K562 (cell line): ENCODE measurements around the gene MEIS1. TPM values are rescaled to one million over a fixed set of nuclear protein-coding genes. Genes with fewer than 3 reads are reported as not detected.
A peak's percentile ranks its signal among the peaks of the same experiment; 100 is the strongest.

ENCODE experiments used
- CGGBP1 ChIP-seq: fragments of 250-450 bp; sonication (Bioruptor Pico); IDR thresholded peaks from 2 replicates; pipeline ENCODE4 v1.9.0; 2021; ENCODE audit warnings: mild to moderate bottlenecking
- CREM ChIP-seq: IDR thresholded peaks from 2 replicates; pipeline ENCODE4 v1.6.1; 2014; ENCODE audit warnings: antibody characterized with exemption, low read depth
- HDAC1 ChIP-seq, 2 experiments: fragments of 450-650 bp; IDR thresholded peaks; 2 replicates each; pipeline ENCODE4 v1.6.1; 2016 to 2017; ENCODE audit warnings: inconsistent platforms in 1 of 2, mild to moderate bottlenecking in 1 of 2, moderate library complexity in 1 of 2
- JUN ChIP-seq, 2 experiments: sonication (generic) in 1 of 2; formaldehyde crosslinking in 1 of 2; IDR thresholded peaks; 2 replicates each; pipeline versions ENCODE4 v1.6.1 to v1.8.0; 2012 to 2022; ENCODE audit warnings: borderline replicate concordance in 2 of 2, mild to moderate bottlenecking in 2 of 2, improper control_type of control experiment in 1 of 2, low read depth in 1 of 2, low read length in 1 of 2, missing genetic modification reagents in 1 of 2
- JUND ChIP-seq, 2 experiments: IDR thresholded peaks; 2 replicates in 1 of 2; 3 replicates in 1 of 2; pipeline ENCODE4 v1.6.1; 2011; ENCODE audit warnings: borderline replicate concordance in 2 of 2, low read depth in 2 of 2, low read length in 2 of 2, improper control_type of control experiment in 1 of 2, missing biosample characterization in 1 of 2, missing genetic modification characterization in 1 of 2, missing genetic modification reagents in 1 of 2
- KDM4B ChIP-seq, 2 experiments: fragments of 450-650 bp in 1 of 2; sonication (generic) in 1 of 2; IDR thresholded peaks; 2 replicates each; pipeline ENCODE4 v1.6.1; 2016 to 2017; ENCODE audit warnings: borderline replicate concordance in 2 of 2, antibody characterized with exemption in 1 of 2, low read depth in 1 of 2, mild to moderate bottlenecking in 1 of 2
- PHTF2 ChIP-seq: fragments of 250-450 bp; sonication (Bioruptor Pico); IDR thresholded peaks from 2 replicates; pipeline ENCODE4 v1.5.0; 2021; ENCODE audit warnings: mild to moderate bottlenecking
- RBM22 ChIP-seq: fragments of 200-400 bp; formaldehyde crosslinking; IDR thresholded peaks from 2 replicates; pipeline ENCODE4 v1.6.1; 2018; ENCODE audit warnings: low read length, low read depth; ENCODE audit not compliant: poor library complexity, severe bottlenecking
- RBM25 ChIP-seq: fragments of 200-400 bp; formaldehyde crosslinking; IDR thresholded peaks from 2 replicates; pipeline ENCODE4 v1.6.1; 2018; ENCODE audit warnings: low read length, low read depth, moderate library complexity; ENCODE audit not compliant: severe bottlenecking
- SNRNP70 ChIP-seq: fragments of 200-400 bp; formaldehyde crosslinking; optimal IDR thresholded peaks from 2 replicates; pipeline ENCODE3; 2017; ENCODE audit warnings: low read depth, low read length
- SRSF1 ChIP-seq: fragments of 200-400 bp; formaldehyde crosslinking; IDR thresholded peaks from 2 replicates; pipeline ENCODE4 v1.6.1; 2017; ENCODE audit warnings: mild to moderate bottlenecking, low read depth, low read length, moderate library complexity
- TAL1 ChIP-seq: fragments of 450-650 bp; IDR thresholded peaks from 2 replicates; pipeline ENCODE4 v1.6.1; 2016; ENCODE audit warnings: mild to moderate bottlenecking
- ZNF124 ChIP-seq: sonication (generic); formaldehyde crosslinking; IDR thresholded peaks from 2 replicates; pipeline ENCODE4 v1.8.1; 2022; ENCODE audit warnings: missing genetic modification reagents
- ZNF174 ChIP-seq: fragments of 250-450 bp; sonication (Bioruptor Pico); IDR thresholded peaks from 2 replicates; pipeline ENCODE4 v1.4.0; 2020; ENCODE audit warnings: mild to moderate bottlenecking
- ZNF655 ChIP-seq: fragments of 250-450 bp; sonication (Bioruptor Pico); IDR thresholded peaks from 2 replicates; pipeline ENCODE4 v1.5.0; 2021
- ZNF668 ChIP-seq: fragments of 250-450 bp; sonication (Bioruptor Pico); IDR thresholded peaks from 2 replicates; pipeline ENCODE4 v1.8.0; 2022; ENCODE audit warnings: mild to moderate bottlenecking, inconsistent platforms
- ZNF77 ChIP-seq: fragments of 250-450 bp; sonication (Bioruptor Pico); IDR thresholded peaks from 2 replicates; pipeline ENCODE4 v1.5.0; 2020
- polyA plus RNA-seq, 8 experiments: library from polyadenylated mRNA; depleted of rRNA in 4 of 8; stranded (reverse) in 5 of 8; unstranded in 3 of 8; fragments of >200 nt; fragmentation: Nextera tagmentation in 2 of 8; fragmentation: Illumina TruSeq in 1 of 8; extraction: Ambion mirVana in 2 of 8; extraction: Trizol in 1 of 8; gene quantifications; 2 replicates each; pipeline versions ENCODE4 v1.2.1 to v1.2.3, GENCODE V29; 2011 to 2014; ENCODE audit warnings: inconsistent platforms in 1 of 8, missing spikeins in 1 of 8
- total RNA-seq, 7 experiments: library from RNA; depleted of rRNA in 6 of 7; stranded (reverse); fragments of >200 nt in 6 of 7; fragmentation: Illumina TruSeq in 2 of 7; extraction: Trizol in 2 of 7; gene quantifications; 2 replicates each; pipeline versions ENCODE4 v1.2.1 to v1.2.3, GENCODE V29; 2011 to 2021; ENCODE audit warnings: low replicate concordance in 1 of 7
- TF ChIP-seq, protein P1 (sequence below): fragments of 250-450 bp; sonication (Bioruptor Pico); IDR thresholded peaks from 2 replicates; pipeline ENCODE4 v1.4.0; 2020
- TF ChIP-seq, protein P2 (sequence below): fragments of 450-650 bp; formaldehyde crosslinking; IDR thresholded peaks from 2 replicates; pipeline ENCODE4 v1.4.0; 2020; ENCODE audit warnings: mild to moderate bottlenecking

Gene MEIS1
- total and polyA plus RNA-seq, 9 of the 15 experiments (the other 6 are each of a cell fraction or from before 2014, with no cell fraction given) = 2.3 to 9.0 (median 5.9) TPM

GRCh38 chr2:66495788-66496640 is 61.1 kb downstream of the MEIS1 start (continued):
- TF ChIP-seq SRSF1 (no peak), ZNF174 (CRISPR knock-in tag) (no peak), JUN (IDR thresholded peaks at IDR 0.05; ENCODE audit: borderline replicate concordance, low read depth, low read length) (peak; percentile 66; the same call in 1 of the 2 replicates), JUN (CRISPR knock-in tag; IDR thresholded peaks at IDR 0.05; ENCODE audit: borderline replicate concordance) (no peak), HDAC1 (IDR thresholded peaks at IDR 0.05) (no peak), ZNF77 (no peak), KDM4B (IDR thresholded peaks at IDR 0.05; ENCODE audit: borderline replicate concordance in 2 of 2, low read depth in 1 of 2) (no peak), ZNF655 (no peak), RBM25 (no peak), PHTF2 (CRISPR knock-in tag) (no peak), TAL1 (no peak), ZNF668 (CRISPR knock-in tag) (no peak), ZNF124 (no peak), CGGBP1 (CRISPR knock-in tag) (no peak), CREM (peak; percentile 90), SNRNP70 (no peak), JUND (IDR thresholded peaks at IDR 0.05; ENCODE audit: borderline replicate concordance, low read depth, low read length) (peak; percentile 80), JUND (tag; IDR thresholded peaks at IDR 0.05; ENCODE audit: borderline replicate concordance, low read depth, low read length) (peak; percentile 85), RBM22 (no peak)
- TF ChIP-seq, protein P1, sequence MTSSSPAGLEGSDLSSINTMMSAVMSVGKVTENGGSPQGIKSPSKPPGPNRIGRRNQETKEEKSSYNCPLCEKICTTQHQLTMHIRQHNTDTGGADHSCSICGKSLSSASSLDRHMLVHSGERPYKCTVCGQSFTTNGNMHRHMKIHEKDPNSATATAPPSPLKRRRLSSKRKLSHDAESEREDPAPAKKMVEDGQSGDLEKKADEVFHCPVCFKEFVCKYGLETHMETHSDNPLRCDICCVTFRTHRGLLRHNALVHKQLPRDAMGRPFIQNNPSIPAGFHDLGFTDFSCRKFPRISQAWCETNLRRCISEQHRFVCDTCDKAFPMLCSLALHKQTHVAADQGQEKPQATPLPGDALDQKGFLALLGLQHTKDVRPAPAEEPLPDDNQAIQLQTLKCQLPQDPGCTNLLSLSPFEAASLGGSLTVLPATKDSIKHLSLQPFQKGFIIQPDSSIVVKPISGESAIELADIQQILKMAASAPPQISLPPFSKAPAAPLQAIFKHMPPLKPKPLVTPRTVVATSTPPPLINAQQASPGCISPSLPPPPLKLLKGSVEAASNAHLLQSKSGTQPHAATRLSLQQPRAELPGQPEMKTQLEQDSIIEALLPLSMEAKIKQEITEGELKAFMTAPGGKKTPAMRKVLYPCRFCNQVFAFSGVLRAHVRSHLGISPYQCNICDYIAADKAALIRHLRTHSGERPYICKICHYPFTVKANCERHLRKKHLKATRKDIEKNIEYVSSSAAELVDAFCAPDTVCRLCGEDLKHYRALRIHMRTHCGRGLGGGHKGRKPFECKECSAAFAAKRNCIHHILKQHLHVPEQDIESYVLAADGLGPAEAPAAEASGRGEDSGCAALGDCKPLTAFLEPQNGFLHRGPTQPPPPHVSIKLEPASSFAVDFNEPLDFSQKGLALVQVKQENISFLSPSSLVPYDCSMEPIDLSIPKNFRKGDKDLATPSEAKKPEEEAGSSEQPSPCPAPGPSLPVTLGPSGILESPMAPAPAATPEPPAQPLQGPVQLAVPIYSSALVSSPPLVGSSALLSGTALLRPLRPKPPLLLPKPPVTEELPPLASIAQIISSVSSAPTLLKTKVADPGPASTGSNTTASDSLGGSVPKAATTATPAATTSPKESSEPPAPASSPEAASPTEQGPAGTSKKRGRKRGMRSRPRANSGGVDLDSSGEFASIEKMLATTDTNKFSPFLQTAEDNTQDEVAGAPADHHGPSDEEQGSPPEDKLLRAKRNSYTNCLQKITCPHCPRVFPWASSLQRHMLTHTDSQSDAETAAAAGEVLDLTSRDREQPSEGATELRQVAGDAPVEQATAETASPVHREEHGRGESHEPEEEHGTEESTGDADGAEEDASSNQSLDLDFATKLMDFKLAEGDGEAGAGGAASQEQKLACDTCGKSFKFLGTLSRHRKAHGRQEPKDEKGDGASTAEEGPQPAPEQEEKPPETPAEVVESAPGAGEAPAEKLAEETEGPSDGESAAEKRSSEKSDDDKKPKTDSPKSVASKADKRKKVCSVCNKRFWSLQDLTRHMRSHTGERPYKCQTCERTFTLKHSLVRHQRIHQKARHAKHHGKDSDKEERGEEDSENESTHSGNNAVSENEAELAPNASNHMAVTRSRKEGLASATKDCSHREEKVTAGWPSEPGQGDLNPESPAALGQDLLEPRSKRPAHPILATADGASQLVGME (CRISPR knock-in tag) = no peak
- TF ChIP-seq, protein P2, sequence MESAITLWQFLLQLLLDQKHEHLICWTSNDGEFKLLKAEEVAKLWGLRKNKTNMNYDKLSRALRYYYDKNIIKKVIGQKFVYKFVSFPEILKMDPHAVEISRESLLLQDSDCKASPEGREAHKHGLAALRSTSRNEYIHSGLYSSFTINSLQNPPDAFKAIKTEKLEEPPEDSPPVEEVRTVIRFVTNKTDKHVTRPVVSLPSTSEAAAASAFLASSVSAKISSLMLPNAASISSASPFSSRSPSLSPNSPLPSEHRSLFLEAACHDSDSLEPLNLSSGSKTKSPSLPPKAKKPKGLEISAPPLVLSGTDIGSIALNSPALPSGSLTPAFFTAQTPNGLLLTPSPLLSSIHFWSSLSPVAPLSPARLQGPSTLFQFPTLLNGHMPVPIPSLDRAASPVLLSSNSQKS (CRISPR knock-in tag) = no peak
